ENCODE results near the gene TRIM5.

GRCh38 chr11:5695580-5695979 lies 10.7 kb upstream of the TRIM5 start:
- TF ChIP-seq TAF1 (IDR thresholded peaks at IDR 0.05; ENCODE audit: low read depth, low read length) (no peak), POLR2A (IDR thresholded peaks at IDR 0.05; ENCODE audit: low read depth, low read length) (no peak), POLR2AphosphoS5 (IDR thresholded peaks at IDR 0.05; ENCODE audit: low read depth, low read length) (no peak), SPI1 (IDR thresholded peaks at IDR 0.05; ENCODE audit: low read depth, low read length) (no peak), POU2F2 (IDR thresholded peaks at IDR 0.05; ENCODE audit: low read depth, low read length) (no peak)
